ENCODE results near the gene KRTAP5-3. TPM values are rescaled to one million over a fixed set of nuclear protein-coding genes. Genes with fewer than 3 reads are reported as not detected.

The KRTAP5-3 gene
- total RNA-seq, 4 donors from 2014 or later = not detected

DNA sequence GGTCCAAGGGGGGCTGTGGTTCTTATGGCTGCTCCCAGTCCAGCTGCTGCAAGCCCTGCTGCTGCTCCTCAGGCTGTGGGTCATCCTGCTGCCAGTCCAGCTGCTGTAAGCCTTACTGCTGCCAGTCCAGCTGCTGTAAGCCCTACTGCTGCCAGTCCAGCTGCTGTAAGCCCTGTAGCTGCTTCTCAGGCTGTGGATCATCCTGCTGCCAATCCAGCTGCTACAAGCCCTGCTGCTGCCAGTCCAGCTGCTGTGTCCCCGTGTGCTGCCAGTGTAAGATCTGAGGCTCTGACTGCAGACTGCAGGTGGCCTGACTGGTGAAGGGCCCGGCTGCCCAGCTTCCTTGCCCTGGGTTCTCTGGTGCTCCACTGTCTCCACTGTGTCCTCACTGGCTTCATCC lies 22.0 kb upstream of the KRTAP5-3 start:
- no peaks in the 10 kb centered on the region for H3K9me3 ChIP-seq
- no peaks in the 10 kb centered on the region for H3K36me3 ChIP-seq
- TF ChIP-seq EP300 (IDR thresholded peaks at IDR 0.05; ENCODE audit: low read depth) (no peak), POLR2AphosphoS5 (IDR thresholded peaks at IDR 0.05) (no peak)
- TF ChIP-seq, protein P1, sequence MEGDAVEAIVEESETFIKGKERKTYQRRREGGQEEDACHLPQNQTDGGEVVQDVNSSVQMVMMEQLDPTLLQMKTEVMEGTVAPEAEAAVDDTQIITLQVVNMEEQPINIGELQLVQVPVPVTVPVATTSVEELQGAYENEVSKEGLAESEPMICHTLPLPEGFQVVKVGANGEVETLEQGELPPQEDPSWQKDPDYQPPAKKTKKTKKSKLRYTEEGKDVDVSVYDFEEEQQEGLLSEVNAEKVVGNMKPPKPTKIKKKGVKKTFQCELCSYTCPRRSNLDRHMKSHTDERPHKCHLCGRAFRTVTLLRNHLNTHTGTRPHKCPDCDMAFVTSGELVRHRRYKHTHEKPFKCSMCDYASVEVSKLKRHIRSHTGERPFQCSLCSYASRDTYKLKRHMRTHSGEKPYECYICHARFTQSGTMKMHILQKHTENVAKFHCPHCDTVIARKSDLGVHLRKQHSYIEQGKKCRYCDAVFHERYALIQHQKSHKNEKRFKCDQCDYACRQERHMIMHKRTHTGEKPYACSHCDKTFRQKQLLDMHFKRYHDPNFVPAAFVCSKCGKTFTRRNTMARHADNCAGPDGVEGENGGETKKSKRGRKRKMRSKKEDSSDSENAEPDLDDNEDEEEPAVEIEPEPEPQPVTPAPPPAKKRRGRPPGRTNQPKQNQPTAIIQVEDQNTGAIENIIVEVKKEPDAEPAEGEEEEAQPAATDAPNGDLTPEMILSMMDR (IDR thresholded peaks at IDR 0.05) = no peak
- in situ Hi-C loops (cut with MboI; ENCODE audit: low pct_ligation_motif_present in 1 of 4, low pct_unique_long_range_greater_than_20kb in 1 of 4, low sequenced_read_pairs in 3 of 4) (no loop called here), intact Hi-C loops (cut with DNase I; ENCODE audit: low total_unique reads) (no loop called here)
- 62% methylated on average over 2 of the region's 2 CpGs; no CpG with 5 or more reads in 1 of the 2 donors for WGBS, 2 donors (ENCODE audit: low coverage in 1 of 2)
- H3K27me3 ChIP-seq = peaks cover 32% of the 10 kb centered on the region
- no peak for DNase-seq
- peaks cover 0 to 7% (median 1%) of the 10 kb centered on the region in 4 donors for H3K4me1 ChIP-seq
- H3K27ac ChIP-seq = no peak overlapping the region
- no peak overlapping the region for H3K4me3 ChIP-seq

DNA sequence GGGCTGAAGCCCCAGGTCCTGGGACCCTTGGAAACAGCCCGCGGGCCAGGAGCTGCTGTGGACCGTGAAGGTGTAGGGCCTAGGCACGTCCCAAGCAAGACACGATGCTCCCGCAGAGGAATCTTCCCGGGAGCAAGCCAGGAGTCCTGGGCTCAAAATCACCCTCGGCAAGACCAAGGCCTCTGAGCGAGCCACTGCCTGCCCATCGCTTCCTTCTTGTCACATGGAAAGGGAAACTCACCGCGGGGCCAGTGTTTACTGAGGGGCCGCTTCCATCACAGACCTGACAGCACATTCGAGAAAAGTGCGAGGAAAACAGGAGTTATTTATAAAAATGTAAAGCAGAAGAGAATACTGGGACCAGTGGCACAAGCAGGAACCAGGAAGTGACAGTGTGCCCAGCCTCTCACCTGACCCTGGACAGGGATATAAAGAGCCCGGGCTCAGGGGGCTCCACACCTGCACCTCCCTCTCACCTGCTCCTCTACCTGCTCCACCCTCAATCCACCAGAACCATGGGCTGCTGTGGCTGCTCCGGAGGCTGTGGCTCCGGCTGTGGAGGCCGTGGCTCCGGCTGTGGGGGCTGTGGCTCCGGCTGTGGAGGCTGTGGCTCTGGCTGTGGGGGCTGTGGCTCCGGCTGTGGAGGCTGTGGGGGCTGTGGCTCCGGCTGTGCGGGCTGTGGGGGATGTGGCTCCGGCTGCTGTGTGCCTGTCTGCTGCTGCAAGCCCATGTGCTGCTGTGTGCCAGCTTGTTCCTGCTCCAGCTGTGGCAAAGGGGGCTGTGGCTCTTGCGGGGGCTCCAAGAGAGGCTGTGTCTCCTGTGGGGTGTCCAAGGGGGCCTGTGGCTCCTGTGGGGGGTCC lies 21.3 kb upstream of the KRTAP5-3 start, which contains the start of gene KRTAP5-5:
Gene KRTAP5-5, plus strand, starts transcription at position 450 of the 860 bp plus-strand sequence. Its CDS starts 66 bp downstream, at position 516.
- in situ Hi-C loops (cut with MboI; ENCODE audit: low pct_ligation_motif_present in 1 of 4, low pct_unique_long_range_greater_than_20kb in 1 of 4, low sequenced_read_pairs in 3 of 4) = no loop called here
- WGBS, 2 donors (ENCODE audit: low coverage in 1 of 2) = 80% methylated on average over 16 of the region's 26 CpGs; no CpG with 5 or more reads in 1 of the 2 donors

DNA sequence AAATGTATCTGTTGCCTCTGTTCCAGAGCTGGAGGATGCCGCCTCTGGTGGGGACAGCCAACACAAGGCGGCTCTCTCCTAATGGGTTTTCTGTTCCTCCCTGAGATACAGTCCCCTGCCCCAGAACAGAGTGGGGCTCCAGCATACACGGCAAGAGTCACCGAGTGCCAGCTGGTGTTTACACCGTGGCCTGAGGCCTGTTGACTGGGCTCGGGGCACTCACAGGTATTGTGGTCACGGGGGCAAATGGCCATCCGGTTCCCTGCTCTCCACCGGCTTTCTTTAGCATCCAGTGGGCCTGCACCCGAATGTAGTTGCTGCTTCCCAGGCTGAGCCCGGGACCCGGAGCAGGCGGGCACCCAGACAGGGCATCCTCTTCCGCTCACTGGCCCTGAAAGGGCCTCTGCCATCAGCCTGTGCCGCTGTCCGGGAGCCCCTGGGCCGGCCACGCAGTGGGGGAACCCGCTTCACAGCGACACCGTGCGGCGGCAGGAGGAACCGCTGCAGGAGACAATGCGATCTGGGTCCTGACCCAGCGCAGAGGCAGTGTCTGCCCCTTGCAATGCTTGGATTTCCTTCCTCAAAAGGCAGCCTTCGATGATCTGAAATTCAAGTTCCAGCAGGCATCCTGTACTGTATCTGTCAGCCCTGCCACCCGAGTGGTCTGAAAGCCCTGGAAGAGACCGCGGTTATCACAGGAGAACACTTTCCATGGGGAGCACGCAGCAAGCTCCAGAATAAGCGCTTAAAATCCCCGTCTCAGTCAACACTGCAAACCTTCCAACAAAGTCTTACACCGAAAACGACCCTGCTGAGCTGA lies 20.5 kb upstream of the KRTAP5-3 start:
- H3K9me3 ChIP-seq = no peaks in the 10 kb centered on the region
- H3K27ac ChIP-seq = no peak overlapping the region
- intact Hi-C loops (cut with DNase I; ENCODE audit: low total_unique reads) = loop anchor here (2.0 kb wide), 1 partner anchor 86 kb away; no protein-coding TSS in a partner anchor
- 33 to 83% methylated on average over 1 to 33 of the region's 35 CpGs for WGBS, 2 donors (ENCODE audit: low coverage in 1 of 2)
- no peaks in the 10 kb centered on the region for H3K36me3 ChIP-seq
- no peak overlapping the region for H3K4me3 ChIP-seq
- peak; percentile 64 for DNase-seq
- H3K27me3 ChIP-seq = peaks cover 32% of the 10 kb centered on the region
- in situ Hi-C loops (cut with MboI; ENCODE audit: low pct_ligation_motif_present in 1 of 4, low pct_unique_long_range_greater_than_20kb in 1 of 4, low sequenced_read_pairs in 3 of 4) = no loop called here
- H3K4me1 ChIP-seq = peaks cover 0 to 7% (median 1%) of the 10 kb centered on the region in 4 donors
- TF ChIP-seq EP300 (IDR thresholded peaks at IDR 0.05; ENCODE audit: low read depth) = no peak
- TF ChIP-seq, protein P1 (IDR thresholded peaks at IDR 0.05) = peak; percentile 83 to 96 (median 89)

More for the DNA sequence above, 21.3 kb upstream of the KRTAP5-3 start, which contains the start of gene KRTAP5-5:
- TF ChIP-seq EP300 (IDR thresholded peaks at IDR 0.05; ENCODE audit: low read depth) (no peak), POLR2AphosphoS5 (IDR thresholded peaks at IDR 0.05) (no peak)
- TF ChIP-seq, protein P1 (IDR thresholded peaks at IDR 0.05) = no peak
- Histone ChIP-seq H3K36me3 (no peaks in the 10 kb centered on the region), H3K27me3 (peaks cover 32% of the 10 kb centered on the region), H3K9me3 (no peaks in the 10 kb centered on the region), H3K4me3 (no peak within 1 kb of the TSS), H3K27ac (no peak within 1 kb of the TSS), H3K4me1 (peaks cover 0 to 7% (median 1%) of the 10 kb centered on the region in 4 donors)
- intact Hi-C loops (cut with DNase I; ENCODE audit: low total_unique reads) = loop anchor here (2.0 kb wide), 1 partner anchor 87 kb away; no protein-coding TSS in a partner anchor
- DNase-seq = no peak

DNA sequence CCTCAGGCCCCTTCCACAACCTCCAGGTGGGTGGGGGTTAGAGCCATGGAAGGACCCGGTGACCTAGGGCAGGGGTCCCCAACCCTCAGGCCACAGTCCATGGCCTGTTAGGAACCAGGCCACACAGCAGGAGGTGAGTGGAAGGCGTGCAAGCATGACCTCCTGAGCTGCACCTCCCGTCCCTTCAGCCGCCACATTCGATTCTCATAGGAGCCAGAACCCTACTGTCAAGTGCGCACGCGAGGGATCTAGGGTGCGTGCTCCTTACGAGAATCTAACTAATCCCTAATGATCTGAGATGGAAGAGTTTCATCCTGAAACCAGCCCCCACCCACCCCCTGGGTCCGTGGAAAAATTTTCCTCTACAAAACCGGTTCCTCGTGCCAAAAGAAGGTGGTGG lies 17.3 kb upstream of the KRTAP5-3 start:
- H3K27ac ChIP-seq = no peak overlapping the region
- intact Hi-C loops (cut with DNase I; ENCODE audit: low total_unique reads) (no loop called here), in situ Hi-C loops (cut with MboI; ENCODE audit: low pct_ligation_motif_present in 1 of 4, low pct_unique_long_range_greater_than_20kb in 1 of 4, low sequenced_read_pairs in 3 of 4) (no loop called here)
- no peak for DNase-seq
- no peak overlapping the region for H3K4me3 ChIP-seq
- WGBS, 2 donors (ENCODE audit: low coverage in 1 of 2) = 83% methylated on average over 13 of the region's 13 CpGs; no CpG with 5 or more reads in 1 of the 2 donors
- H3K27me3 ChIP-seq = peaks cover 11% of the 10 kb centered on the region
- H3K4me1 ChIP-seq = peaks cover 0 to 7% (median 1%) of the 10 kb centered on the region in 4 donors
- no peaks in the 10 kb centered on the region for H3K36me3 ChIP-seq
- no peaks in the 10 kb centered on the region for H3K9me3 ChIP-seq
- no peak for TF ChIP-seq EP300 (IDR thresholded peaks at IDR 0.05; ENCODE audit: low read depth)
- no peak for TF ChIP-seq POLR2A (IDR thresholded peaks at IDR 0.05)
- TF ChIP-seq, protein P1 (IDR thresholded peaks at IDR 0.05) = no peak
- TF ChIP-seq POLR2AphosphoS5 (IDR thresholded peaks at IDR 0.05) = no peak
